Activated CD4-positive, alpha-beta T cell treated with anti-CD3 and anti-CD28 coated beads, Interleukin-2, amount 10 ng/mL, durations not matched to agents 7 days and 5 days (primary cell): ENCODE results near the gene PI4K2A. TPM values are rescaled to one million over a fixed set of nuclear protein-coding genes. Genes with fewer than 3 reads are reported as not detected.
"Not testable (repeated sequence)": the region's sequence is repeated elsewhere in the genome, so short reads cannot be mapped to it uniquely, and the experiment has no call there.

Experiments
- CTCF ChIA-PET: fragments of 350-600 bp; sonication (Branson Sonifier 250); formaldehyde crosslinking; loops from one replicate; lab custom pipeline; 2021; ENCODE audit warnings: antibody characterized with exemption; lab: Charles Lee
- POLR2A ChIA-PET: fragments of 350-600 bp; sonication (Branson Sonifier 250); formaldehyde crosslinking; loops from one replicate; lab custom pipeline; 2021; ENCODE audit warnings: antibody characterized with exemption; lab: Charles Lee
- DNase-seq: peaks from one replicate; pipeline ENCODE4 v3.0.0-alpha.2; 2020
- H3K27ac Mint-ChIP-seq: one replicate; pipeline ENCODE4 v1.8.0; 2021; ENCODE audit warnings: mild to moderate bottlenecking, moderate library complexity, mixed read lengths
- H3K27me3 Mint-ChIP-seq: one replicate; pipeline ENCODE4 v1.8.0; 2021; ENCODE audit warnings: mixed read lengths
- H3K36me3 Mint-ChIP-seq: one replicate; pipeline ENCODE4 v1.8.0; 2021; ENCODE audit warnings: low read depth, mixed read lengths
- H3K4me1 Mint-ChIP-seq: one replicate; pipeline ENCODE4 v1.8.0; 2021; ENCODE audit warnings: mixed read lengths
- H3K4me3 Mint-ChIP-seq: one replicate; pipeline ENCODE4 v1.8.0; 2021; ENCODE audit warnings: mild to moderate bottlenecking, moderate library complexity, mixed read lengths
- H3K9me3 Mint-ChIP-seq: one replicate; pipeline ENCODE4 v1.8.0; 2021; ENCODE audit warnings: mixed read lengths
- total RNA-seq, 2 experiments: library from RNA; stranded (reverse); gene quantifications; one replicate each; pipeline ENCODE4 v1.2.3, GENCODE V29; 2021

Gene PI4K2A
- total RNA-seq, 2 experiments from 2014 or later: 9.9 to 10.1 TPM

DNA sequence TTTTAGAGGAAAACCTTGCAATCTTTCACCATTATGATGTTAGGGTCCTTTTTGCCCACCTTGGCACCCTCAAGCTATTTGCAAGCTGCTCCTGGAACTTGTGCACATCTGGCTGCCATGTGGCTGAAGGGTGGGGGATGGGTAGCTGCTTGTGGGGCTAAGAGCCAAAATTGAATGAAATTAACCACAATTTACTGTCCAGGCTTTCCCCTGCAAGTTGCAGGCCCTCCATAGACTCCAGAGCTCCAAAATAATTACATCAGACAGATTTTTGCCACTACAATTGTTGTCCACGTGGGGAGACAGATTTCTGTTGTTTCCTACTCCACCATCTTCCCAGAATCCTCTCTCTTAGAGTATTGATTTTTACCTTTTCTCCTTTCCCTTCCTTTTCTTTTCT lies 19.1 kb downstream of the PI4K2A start:
- Mint-ChIP-seq H3K36me3 (peaks cover 21% of the 10 kb centered on the region), H3K4me3 (no peak overlapping the region), H3K27ac (no peak overlapping the region), H3K27me3 (no peaks in the 10 kb centered on the region), H3K9me3 (no peaks in the 10 kb centered on the region), H3K4me1 (no peaks in the 10 kb centered on the region)
- DNase-seq: no peak
- ChIA-PET CTCF (interaction anchor here (0.6 kb wide), 1 partner anchor 107 kb away, joined by 4 read pairs; no protein-coding TSS in a partner anchor), POLR2A (no interaction called here)

DNA sequence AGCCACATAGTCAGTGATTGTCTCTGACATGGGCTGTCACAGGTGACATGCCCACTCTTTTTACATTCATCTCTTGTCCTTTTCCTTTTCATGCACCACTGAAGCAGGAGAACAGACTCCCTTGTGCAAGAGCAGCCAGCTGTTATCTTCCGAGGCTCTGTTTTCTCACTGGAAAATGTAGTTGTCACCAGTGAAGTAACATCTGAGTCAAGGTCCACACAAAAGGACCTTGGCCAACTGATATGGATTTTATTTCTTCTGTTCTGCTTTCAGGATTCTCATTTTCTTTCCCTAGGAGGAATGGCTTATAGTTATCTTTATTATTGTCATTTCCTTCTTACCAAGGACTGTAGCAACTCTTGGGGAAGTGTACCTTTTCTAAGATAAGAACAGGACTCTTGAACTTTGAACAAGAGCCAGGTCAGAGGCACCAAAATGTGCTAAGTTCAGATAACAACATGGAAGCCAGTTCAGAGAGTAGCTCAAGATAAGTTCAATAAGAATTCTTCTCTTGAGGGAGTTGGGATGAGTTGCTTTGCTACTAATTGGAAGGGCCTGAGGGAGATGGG lies 23.9 kb downstream of the PI4K2A start:
- Mint-ChIP-seq H3K9me3 (no peaks in the 10 kb centered on the region), H3K27ac (no peak overlapping the region), H3K4me1 (peaks cover 3% of the 10 kb centered on the region), H3K4me3 (no peak overlapping the region), H3K36me3 (peaks cover 24% of the 10 kb centered on the region), H3K27me3 (no peaks in the 10 kb centered on the region)
- ChIA-PET CTCF (interaction anchor here (1.0 to 1.2 kb wide), 2 partner anchors 20 to 22 kb away, joined by 4 read pairs; no protein-coding TSS in a partner anchor), POLR2A (no interaction called here)
- no peak for DNase-seq

DNA sequence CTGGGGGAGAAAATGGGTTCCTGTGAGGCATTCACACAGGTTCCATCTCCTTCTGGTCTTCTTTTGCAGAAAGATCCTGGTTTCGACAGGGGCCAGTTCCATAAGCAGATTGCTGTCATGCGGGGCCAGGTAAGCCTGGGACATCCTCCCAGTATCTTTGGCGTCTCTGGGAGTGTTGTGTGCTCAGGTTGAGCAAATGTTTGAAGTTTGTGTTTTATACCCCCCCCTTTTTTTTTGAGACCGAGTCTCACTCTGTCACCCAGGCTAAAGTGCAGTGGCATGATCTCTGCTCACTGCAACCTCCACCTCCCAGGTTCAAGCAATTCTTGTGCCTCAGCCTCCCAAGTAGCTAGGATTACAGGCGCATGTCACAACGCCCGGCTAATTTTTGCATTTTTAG lies 26.5 kb downstream of the PI4K2A start:
- no peak for DNase-seq
- Mint-ChIP-seq H3K4me3 (no peak overlapping the region), H3K36me3 (peaks cover 22% of the 10 kb centered on the region), H3K27me3 (no peaks in the 10 kb centered on the region), H3K4me1 (peaks cover 3% of the 10 kb centered on the region), H3K9me3 (no peaks in the 10 kb centered on the region), H3K27ac (no peak overlapping the region)
- ChIA-PET POLR2A (no interaction called here), CTCF (interaction anchor here (1.8 kb wide), 1 partner anchor 10 kb away, joined by 4 read pairs; no protein-coding TSS in a partner anchor)

DNA sequence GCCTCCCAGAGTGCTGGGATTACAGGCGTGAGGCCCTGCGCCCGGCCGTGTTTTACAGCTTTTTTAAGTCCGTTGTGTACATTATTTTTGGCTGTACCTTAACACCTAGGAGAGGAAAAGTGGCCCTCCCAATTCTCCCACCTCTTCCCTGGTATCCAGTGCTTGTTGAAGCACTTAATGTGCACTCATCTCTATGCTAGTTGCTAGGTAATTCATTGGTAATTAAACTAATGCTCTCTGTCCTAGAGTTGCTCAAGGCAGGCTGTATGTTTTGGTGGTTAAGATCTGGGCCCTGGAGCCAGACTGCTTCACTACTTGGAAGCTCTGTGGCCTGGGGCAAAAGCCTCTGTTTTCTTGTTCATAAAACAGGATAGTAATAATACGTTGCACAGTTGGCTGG lies 27.0 kb downstream of the PI4K2A start:
- CTCF ChIA-PET: interaction anchor here (1.0 to 1.8 kb wide), 2 partner anchors 10 to 96 kb away, joined by 3 to 4 read pairs; no protein-coding TSS in a partner anchor
- POLR2A ChIA-PET: no interaction called here
- no peaks in the 10 kb centered on the region for H3K9me3 Mint-ChIP-seq

DNA sequence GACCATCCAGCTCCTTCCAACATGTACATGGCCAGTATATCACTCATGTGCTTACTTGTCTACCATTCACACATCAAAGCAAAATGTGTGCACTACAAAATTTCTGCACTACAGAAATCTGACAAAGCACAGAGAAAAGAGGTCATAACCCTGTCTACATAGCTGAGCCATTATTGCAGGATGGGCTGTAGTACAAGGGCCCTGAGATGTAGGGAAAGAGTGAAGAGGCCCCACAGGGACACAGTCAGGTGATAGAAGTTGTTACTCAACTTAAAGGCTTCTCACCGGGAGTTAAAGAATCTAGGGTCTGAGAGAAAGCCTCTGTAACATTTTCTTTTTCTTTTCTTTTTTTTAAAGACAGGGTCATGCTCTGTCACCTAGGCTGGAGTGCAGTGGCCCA lies 29.1 kb downstream of the PI4K2A start:
- Mint-ChIP-seq H3K27ac (no peak overlapping the region), H3K4me1 (peaks cover 8% of the 10 kb centered on the region), H3K4me3 (no peak overlapping the region), H3K27me3 (no peaks in the 10 kb centered on the region), H3K9me3 (no peaks in the 10 kb centered on the region), H3K36me3 (peaks cover 21% of the 10 kb centered on the region)
- ChIA-PET CTCF (interaction anchor here (0.9 to 1.9 kb wide), 5 partner anchors 8 to 20 kb away, joined by 3 to 6 read pairs (median 3); no protein-coding TSS in a partner anchor), POLR2A (no interaction called here)
- no peak for DNase-seq

More for the DNA sequence above, 27.0 kb downstream of the PI4K2A start:
- DNase-seq: no peak
- Mint-ChIP-seq H3K4me1 (peaks cover 3% of the 10 kb centered on the region), H3K27ac (no peak overlapping the region), H3K36me3 (peaks cover 20% of the 10 kb centered on the region), H3K4me3 (no peak overlapping the region), H3K27me3 (no peaks in the 10 kb centered on the region)

DNA sequence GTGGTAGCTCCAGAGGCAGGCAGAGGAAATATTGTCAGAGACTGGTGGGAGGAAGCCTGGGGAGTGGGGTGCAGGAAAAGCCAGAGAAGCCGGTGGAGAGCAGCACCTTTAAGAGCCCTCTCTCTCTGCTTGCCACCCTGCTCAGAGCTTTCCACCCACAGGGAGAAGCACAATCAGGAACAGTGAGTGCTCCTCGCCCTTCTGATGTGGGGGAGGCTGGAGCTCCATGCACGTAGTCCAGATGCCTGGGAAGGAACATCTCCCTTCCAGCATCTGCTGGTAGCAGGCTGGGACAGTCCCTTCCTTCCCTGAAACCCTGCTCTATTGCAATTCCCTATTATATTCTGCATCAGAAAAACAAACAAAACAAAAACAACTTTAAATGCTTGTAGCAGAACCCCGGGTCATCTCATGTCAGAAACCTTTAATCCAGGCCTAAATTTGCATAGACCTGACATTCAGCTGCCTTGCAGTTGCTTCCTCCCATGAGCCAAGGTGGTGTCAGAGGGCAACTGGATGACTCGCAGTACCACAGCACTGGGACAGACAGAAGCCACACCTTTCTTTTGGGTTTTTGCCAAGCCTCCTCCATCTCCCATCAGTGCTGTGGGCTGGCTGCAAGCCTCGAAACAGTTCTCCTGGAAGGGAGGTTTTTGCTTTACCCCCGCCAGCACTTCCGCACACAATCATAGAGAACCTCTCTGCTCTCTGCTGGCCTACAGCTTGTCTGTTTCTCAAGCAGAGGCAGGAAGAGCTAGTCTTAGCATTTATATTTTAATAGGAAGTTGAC lies 33.5 kb downstream of the PI4K2A start:
- Mint-ChIP-seq H3K4me1 (peaks cover 13% of the 10 kb centered on the region), H3K9me3 (no peaks in the 10 kb centered on the region), H3K27ac (peak overlapping the region; percentile 64), H3K4me3 (no peak overlapping the region), H3K27me3 (no peaks in the 10 kb centered on the region), H3K36me3 (peaks cover 7% of the 10 kb centered on the region)
- DNase-seq: peak; percentile 17
- CTCF ChIA-PET: interaction anchor here (0.9 to 5.2 kb wide), 3 partner anchors 11 to 60 kb away, joined by 3 to 34 read pairs (median 6); partner anchors contain the start of gene AVPI1
- POLR2A ChIA-PET: no interaction called here

DNA sequence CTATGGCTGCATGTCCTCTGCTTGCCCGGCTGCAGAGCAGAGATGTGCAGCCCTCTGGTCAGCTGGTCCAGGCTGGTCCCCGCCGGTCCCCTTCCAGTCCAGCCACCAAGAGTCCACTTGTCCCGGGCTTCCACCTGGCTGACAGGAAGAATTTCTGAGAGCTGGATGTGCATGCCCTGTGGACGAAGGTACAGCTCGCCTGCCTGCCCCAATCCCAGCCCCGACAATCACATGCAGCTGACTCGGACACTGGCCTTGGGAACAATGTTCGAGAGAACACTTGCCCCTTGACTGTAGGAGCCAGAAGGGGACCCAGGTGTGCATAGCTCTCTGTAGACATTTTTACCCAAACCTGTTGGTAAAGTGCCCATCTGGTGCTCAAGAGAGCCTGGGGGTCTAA lies 34.8 kb downstream of the PI4K2A start:
- Mint-ChIP-seq H3K4me3 (no peak overlapping the region), H3K4me1 (peaks cover 13% of the 10 kb centered on the region), H3K36me3 (peaks cover 5% of the 10 kb centered on the region), H3K9me3 (no peaks in the 10 kb centered on the region), H3K27ac (no peak overlapping the region), H3K27me3 (no peaks in the 10 kb centered on the region)
- ChIA-PET CTCF (interaction anchor here (1.3 to 5.2 kb wide), 3 partner anchors 10 to 51 kb away, joined by 3 to 34 read pairs (median 6); partner anchors contain the start of gene AVPI1), POLR2A (no interaction called here)
- DNase-seq: no peak

DNA sequence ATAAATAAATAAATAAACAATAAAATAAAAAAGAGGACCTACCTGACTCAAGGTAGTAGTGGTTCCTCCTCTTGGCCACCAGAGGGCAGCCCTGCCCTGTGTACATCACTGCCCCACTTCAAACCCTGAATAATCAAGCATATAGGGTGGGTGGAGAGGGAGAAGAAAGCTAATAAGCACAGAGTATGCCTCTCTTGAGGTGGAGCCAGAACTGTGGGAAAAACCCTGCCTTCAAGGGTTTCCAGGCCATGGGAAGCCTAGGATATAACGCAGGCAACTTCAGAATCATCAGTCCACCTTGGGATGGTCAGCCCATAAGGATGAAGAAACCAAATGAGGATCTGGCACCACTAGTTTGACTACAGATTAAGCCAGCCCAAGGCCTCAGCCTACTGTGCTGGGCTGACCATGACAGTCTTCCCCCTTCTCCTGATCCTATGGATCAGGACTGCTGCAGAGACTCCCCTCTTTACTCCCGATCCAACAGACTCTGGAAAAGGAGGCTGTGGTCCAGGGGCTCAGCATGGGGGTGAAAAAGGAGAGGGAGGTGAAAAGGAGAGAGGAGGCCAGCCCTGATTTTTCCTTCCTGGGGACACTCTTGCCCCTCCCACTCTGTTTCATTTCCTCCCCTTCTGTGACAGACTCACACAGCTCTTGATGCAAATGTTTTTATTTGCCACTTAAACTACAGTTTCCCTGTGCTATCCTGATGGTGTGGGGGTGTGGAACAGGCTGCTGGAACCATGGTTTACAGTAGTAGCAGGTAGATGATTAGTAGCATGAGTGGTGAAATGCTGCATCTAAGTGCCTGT lies 36.5 kb downstream of the PI4K2A start:
- CTCF ChIA-PET: interaction anchor here (0.6 to 5.2 kb wide), 10 partner anchors 8 to 59 kb away, joined by 3 to 34 read pairs (median 3); partner anchors contain the start of gene AVPI1
- DNase-seq: peak; percentile 50
- Mint-ChIP-seq H3K4me3 (no peak overlapping the region), H3K4me1 (peaks cover 13% of the 10 kb centered on the region), H3K27ac (peak overlapping the region; percentile 54), H3K36me3 (peaks cover 5% of the 10 kb centered on the region), H3K27me3 (no peaks in the 10 kb centered on the region), H3K9me3 (no peaks in the 10 kb centered on the region)
- POLR2A ChIA-PET: no interaction called here

DNA sequence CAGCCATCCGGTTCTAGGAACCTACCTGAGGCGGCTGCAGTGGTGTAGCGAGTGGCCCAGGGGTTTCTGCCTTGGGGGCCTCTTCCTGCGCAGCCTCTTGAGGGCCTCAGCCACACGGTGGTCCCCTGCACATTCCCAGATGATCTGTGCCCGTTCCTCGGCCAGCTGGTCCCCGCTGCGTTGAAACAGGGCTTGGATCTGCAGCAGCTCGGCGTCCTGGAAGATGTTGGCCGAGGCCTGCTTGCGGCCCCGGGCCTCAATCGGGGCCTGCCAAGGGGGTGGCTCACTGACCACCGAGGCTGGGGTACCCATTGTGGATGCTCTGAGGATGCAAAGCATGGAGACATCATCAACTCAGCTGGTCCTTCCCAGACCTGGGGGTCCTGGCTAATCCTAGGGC lies 39.1 kb downstream of the PI4K2A start:
- POLR2A ChIA-PET: no interaction called here
- DNase-seq: no peak
- peaks cover 8% of the 10 kb centered on the region for H3K4me1 Mint-ChIP-seq
- no peaks in the 10 kb centered on the region for H3K9me3 Mint-ChIP-seq
- no peak overlapping the region for H3K4me3 Mint-ChIP-seq
- H3K27me3 Mint-ChIP-seq: no peaks in the 10 kb centered on the region
- CTCF ChIA-PET: interaction anchor here (1.1 kb wide), 1 partner anchor 11 kb away, joined by 3 read pairs; no protein-coding TSS in a partner anchor
- peaks cover 1% of the 10 kb centered on the region for H3K36me3 Mint-ChIP-seq
- no peak overlapping the region for H3K27ac Mint-ChIP-seq

DNA sequence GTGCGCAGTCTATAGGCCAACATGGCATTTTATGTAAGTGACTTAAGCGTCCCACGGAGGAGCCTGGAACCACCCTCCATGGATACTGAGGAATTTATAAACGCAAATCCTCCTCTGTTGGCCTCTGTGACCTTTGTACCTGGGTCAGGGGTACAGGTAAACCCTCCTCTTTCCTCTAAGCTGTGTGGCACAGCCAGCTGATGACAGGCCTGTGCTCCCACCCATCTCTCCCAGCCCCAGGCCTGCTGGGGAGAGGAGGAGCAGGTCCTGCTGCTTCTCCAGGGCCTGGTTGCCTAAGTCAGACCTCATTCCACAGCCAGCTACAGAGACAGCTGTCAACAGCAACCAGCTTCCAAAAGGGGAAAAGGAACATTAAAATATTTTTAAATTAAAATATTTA lies 41.6 kb downstream of the PI4K2A start:
- H3K27me3 Mint-ChIP-seq: no peaks in the 10 kb centered on the region
- H3K4me3 Mint-ChIP-seq: no peak overlapping the region
- peaks cover 11% of the 10 kb centered on the region for H3K4me1 Mint-ChIP-seq
- H3K36me3 Mint-ChIP-seq: no peaks in the 10 kb centered on the region
- DNase-seq: no peak
- ChIA-PET POLR2A (no interaction called here), CTCF (interaction anchor here (0.9 to 1.5 kb wide), 4 partner anchors 12 to 75 kb away, joined by 3 to 4 read pairs (median 3); no protein-coding TSS in a partner anchor)
- no peak overlapping the region for H3K27ac Mint-ChIP-seq
- H3K9me3 Mint-ChIP-seq: no peaks in the 10 kb centered on the region

DNA sequence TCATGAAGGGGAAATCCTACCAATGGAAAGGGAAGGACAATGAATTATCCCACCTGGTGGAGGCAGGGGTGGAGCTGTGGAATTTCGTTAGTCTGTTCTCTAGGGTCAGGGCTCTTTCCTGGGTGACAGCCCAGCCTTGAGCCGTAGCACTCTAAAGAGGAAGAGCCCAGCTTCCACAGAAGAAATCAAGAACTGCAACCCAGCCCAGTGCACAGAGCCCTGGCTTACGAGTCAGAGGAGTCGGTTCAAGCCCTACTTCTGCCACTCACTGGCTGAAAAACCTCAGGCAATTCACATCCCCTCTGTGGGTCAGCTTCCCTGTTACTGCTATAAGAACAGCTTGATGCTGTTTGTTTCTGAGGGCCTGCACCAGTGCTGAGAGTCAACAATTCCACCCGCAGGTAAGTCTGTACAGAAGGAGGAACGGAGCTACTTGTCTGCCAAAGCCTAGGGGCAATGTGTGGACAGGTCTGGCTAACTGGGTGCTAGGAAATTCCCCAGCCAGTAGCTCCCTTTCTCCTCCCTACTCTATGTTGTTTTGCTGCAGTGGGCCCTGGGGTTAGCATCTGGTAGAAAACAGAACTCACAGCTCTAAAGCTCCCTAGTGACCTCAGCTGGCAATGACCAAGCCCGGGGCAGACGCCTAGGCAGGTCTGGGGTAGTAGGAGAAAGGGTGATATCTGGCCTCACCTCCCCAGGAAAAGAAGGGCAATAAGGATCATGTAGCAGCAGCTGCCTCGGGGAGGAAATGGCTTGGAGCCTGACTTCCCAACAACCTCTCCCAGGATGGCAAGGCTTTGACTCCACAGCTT lies 43.3 kb downstream of the PI4K2A start:
- Mint-ChIP-seq H3K36me3 (no peaks in the 10 kb centered on the region), H3K27me3 (no peaks in the 10 kb centered on the region), H3K4me3 (no peak overlapping the region), H3K9me3 (no peaks in the 10 kb centered on the region), H3K27ac (no peak overlapping the region), H3K4me1 (peaks cover 13% of the 10 kb centered on the region)
- no peak for DNase-seq
- ChIA-PET CTCF (interaction anchor here (0.6 to 5.3 kb wide), 8 partner anchors 7 to 66 kb away, joined by 3 to 34 read pairs (median 4); no protein-coding TSS in a partner anchor), POLR2A (no interaction called here)

DNA sequence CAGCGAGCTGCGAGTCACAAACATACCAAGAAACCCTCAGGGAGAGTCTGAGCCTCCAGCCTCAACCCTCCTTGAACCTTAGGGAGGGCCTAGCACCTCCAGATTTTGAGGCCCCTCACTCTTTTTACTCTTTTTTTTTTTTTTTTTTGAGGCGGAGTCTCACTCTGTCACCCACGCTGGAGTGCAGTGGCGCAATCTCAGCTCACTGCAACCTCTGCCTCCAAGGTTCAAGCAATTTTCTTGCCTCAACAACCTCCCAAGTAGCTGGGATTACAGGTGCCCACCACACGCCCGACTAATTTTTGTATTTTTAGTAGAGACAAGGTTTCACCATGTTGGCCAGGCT lies 43.9 kb downstream of the PI4K2A start:
- POLR2A ChIA-PET, H3K27ac Mint-ChIP-seq, H3K36me3 Mint-ChIP-seq, H3K27me3 Mint-ChIP-seq, DNase-seq, H3K9me3 Mint-ChIP-seq, H3K4me3 Mint-ChIP-seq: not testable (repeated sequence)
- CTCF ChIA-PET: interaction anchor here (0.6 to 5.3 kb wide), 5 partner anchors 8 to 65 kb away, joined by 3 to 34 read pairs (median 4); no protein-coding TSS in a partner anchor
- H3K4me1 Mint-ChIP-seq: peaks cover 13% of the 10 kb centered on the region
